KBM-7 (cell line): ENCODE data around the gene C1QTNF1.
A peak's percentile ranks its signal among the peaks of the same experiment; 100 is the strongest.

Source experiments
- DNase-seq: peaks from one replicate; pipeline ENCODE4 v3.0.0-alpha.2; 2015
- in situ Hi-C: fragments of 300-500 bp; cut with MboI; formaldehyde crosslinking; loops from 2 replicates; pipeline ENCODE4 v1.14.3; 2020; ENCODE audit warnings: low sequenced_read_pairs, low pct_unique_long_range_greater_than_20kb, mixed read lengths

Gene C1QTNF1

DNA sequence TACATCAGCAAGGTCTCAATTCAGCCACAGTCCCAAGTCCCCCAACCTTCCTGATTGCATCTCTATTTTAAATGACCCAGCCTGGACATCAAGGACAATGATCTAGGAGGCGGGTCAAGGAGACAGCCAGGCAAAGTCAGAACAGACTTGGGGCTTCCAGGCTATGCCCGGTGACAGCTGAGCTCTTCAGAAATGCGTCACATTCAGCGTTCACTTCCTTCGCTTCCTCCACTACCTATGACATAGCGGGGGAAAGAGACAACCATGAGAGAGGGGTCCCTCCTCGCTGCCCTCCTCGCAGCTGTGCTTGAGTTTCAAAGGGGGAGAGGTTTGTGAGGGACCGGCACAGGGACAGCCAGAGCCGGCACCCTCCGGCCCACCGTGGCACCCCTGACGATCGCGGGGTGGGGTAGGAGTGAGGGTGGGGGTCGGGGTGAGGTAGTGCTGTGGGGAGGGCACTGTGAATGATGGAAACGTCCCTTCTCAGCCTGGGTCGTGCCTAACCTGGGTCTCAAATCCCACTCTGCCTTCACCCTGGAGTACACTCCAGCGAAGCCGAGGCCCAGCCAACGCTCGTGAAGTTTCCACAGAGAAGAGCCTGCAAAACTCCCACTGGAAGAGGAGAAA, 31.9 kb upstream of the C1QTNF1 start:
- in situ Hi-C loops = no loop called here
- no peak for DNase-seq

DNA sequence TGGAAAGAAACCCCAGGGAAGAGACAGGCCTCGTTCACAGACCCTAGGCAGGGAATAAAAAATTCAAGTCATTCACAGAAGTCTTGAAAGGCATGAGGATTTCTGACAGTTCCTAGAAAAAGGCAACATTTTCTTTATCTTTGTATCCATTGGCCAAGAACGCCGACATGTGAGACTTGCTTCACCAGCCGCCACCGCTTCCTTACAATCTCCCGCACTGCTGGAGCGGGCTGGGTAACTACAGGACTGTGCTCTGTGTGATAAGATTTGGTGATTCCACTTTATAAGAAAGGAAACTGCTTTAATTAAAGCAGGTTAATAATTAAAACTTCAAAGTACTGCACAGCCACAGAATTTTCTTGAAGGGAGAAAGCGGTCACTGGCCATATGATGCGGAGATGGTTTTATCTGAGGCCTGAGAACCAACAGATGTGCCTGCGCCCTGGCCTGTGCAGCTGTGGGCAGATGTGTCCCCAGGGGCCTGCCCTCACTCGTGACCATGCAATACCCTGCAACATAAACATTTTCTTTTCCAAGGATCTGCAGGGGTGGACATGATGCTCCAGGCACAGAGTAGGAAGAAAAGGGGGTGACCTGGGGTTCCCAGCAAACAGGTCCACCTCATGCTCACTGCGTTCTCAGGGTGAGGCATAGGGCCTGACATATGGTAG, 31.3 kb upstream of the C1QTNF1 start:
- in situ Hi-C loops = no loop called here
- DNase-seq = no peak

DNA sequence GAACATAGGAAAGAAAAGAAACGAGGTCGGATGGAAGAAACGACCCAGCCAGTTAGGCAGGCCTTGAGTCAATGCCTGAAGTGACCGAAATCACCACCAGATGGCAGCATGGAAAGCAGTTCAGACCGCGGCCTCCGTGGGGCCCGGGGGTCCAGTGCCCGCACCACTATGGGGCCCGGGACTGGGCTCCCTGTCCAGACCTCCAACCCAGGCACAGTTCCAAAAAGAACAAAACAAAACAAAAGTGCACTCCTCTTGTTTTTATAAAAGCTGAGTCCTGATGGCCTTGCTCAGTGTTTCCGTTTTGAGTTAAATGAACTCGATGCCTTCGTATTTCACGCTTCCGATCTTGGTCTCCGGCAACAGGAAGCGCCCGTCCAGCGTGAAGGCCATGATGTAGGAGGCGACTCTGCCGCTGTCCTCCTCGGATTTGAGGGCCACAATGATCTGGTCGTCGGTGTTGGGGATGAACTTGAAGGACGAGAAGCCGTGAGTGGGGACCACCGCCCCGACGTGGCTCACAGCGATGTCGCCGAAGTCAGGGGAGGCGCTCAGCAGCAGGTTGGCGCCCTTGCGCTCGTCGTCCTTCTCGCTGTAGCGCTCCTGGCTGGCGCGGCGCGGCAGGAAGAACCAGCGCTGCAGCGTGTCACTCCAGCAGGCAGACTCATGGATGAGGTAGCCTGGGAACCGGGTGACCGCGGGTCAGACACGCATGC, 30.6 kb upstream of the C1QTNF1 start:
- peak; percentile 31 for DNase-seq
- in situ Hi-C loops = no loop called here

DNA sequence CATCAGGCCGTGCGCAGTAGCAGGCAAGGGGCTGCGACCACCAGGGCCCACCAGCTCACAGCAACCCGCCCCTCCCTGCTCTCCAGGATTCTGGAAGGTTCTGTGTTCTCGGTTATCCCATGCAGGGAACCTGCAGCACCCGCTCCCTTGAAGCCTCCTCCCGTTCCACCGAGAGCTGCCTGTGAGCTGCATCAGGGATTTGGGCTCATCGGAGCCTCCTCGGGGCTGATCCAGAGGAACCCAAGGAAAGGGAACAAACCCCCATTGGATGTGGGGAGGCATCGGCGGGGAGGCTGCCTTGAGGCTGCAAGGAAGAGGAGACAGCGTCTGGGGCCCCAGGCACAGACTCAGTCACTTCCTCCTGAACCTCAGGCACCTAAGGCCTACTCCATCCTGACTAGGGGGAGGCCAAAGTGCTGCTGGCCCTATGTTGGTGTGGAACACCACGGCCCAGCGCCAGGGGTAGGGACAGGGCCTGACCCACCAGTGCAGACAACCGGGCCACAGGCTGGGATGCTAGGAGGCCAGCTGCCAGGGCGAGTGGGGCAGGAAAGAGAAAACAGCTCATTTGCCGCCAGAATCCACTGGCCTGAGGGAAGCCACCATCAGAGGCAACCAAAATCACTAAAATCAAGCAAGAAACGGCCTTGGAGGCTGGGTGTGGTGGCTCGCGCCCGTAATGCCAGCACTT, 29.8 kb upstream of the C1QTNF1 start:
- DNase-seq = no peak
- in situ Hi-C loops = no loop called here

DNA sequence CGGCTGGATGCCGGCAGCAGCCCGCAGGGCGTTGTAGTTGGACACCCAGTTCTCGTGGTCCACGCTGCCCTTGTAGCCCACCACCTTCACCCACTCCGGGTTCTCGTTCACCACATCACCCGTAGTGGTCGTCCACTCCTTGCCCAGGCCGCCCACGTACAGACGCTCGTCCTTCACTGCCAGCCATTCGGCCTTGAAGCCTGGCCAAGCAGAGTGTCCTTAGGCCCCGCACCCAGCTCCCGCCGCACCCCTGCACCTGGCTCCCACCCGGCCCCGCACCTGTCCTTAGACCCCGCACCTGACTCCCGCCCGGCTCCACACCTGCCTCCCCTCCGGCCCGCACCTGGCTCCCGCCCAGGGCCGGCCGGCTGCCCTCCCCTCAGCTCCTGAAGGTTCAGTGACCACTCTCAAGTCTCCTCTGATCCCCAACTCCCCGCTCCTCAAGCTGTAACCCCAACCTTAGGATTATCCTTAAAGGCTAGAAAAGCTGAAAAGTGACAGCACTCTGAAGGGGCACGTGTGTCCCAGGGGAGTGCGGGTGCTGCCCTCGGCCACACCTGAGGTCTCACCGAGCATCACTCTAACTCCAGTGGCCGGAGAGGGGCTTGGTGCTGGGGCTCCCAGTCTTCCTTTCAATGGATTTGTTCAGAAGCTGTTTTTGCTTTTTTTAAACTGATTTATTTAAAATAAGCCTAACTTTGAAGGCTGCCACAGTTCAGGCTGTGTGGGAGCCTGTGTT, 28.8 kb upstream of the C1QTNF1 start:
- no peak for DNase-seq
- in situ Hi-C loops = no loop called here

DNA sequence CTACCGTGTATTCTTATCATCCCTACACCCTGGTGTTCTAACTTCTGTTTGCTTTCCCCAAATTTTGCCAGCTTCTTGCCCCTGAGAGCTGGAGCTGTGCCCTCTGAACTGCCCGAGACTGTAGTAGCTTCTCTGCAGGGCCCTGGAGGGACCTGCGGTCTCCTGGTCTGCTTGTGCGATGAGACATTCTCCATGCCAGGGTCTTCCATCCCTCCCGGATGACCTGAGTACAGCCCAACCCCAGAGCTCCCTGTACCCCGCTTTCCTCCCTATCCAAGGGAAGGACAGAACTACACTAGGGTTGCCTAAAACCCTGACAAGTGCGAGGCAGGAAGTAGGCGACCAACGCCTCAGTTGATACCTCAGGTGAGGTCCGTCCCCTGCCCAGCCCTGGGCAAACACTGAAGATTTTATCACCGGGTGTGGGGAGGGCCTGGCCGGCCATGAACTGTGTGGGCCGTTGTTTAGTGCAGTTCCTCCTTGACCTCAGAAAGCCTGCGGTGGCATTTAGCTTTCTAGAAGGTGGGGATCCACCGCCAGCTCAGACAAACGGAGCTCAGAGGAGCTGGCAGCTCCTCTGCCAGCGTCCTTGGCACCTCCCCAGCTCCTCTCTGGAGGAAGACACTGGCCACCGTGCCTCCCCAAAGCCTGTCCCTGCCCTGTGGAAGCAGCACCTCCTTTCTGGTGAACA, 28.1 kb upstream of the C1QTNF1 start:
- in situ Hi-C loops = no loop called here
- DNase-seq = no peak

DNA sequence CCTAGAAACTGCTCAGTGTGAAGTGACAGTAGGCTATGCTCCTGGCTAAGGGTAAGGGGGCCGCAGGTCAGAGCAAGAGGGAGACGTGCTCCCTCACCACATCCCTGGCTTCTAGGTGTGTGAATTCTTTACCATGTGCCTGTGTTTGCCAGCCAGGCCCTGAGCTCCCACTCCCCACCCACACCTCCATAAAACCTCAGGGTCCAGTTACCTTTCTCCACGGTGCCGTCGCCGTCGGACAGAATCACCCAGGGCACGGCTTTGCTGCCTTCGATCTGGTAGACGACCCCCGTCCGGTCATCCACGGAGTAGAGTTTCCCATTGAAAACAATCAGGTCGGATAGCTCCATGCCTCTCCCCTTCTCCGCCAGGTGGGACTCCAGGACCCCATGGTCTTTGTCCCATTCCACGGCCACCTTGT, 27.2 kb upstream of the C1QTNF1 start:
- no peak for DNase-seq
- in situ Hi-C loops = no loop called here

DNA sequence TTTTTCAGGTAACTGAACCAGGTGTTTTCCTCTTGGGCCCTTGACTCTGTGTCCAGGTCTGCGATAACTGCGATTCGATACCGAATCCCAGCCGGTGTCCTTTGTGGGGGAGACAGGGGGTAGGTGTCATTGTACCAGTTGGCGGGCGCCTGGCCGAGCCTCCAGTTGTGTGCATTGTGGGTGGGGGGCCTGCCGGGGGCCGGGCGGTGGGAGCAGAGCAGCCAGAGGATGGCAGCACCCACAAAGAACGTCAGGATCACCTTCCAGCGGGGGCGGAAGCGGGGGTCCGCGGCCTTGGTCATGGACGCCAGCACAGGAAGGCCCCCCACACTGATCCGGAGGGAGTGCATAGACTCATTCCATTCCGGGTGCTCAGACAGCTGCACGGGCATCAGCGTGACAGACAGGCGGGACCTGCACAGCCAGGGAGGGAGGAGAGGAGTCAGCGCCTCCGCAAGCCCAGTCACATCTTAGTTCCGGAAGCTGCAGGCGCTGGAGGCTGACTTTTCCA, 26.7 kb upstream of the C1QTNF1 start:
- no peak for DNase-seq
- in situ Hi-C loops = no loop called here

DNA sequence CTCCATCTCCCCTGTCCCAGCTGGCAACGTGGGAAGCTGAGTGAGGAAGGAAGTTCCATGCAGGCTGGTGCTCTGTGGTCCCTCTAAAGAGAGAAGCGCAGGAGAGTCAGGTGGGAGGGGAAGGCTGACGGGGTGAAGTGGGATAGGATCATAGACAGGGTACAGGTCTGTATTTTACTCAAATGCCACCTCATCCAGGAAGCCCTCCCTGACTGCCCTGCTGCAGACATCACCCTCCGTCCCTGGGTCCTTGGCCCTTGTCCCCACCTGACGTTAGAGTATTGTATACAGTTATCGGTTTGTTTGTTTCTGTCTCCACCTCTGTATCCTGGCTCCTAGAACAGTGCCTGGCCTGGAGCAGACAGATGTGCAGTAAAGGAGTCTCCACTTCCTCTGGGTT, 26.1 kb upstream of the C1QTNF1 start:
- in situ Hi-C loops = no loop called here
- no peak for DNase-seq

DNA sequence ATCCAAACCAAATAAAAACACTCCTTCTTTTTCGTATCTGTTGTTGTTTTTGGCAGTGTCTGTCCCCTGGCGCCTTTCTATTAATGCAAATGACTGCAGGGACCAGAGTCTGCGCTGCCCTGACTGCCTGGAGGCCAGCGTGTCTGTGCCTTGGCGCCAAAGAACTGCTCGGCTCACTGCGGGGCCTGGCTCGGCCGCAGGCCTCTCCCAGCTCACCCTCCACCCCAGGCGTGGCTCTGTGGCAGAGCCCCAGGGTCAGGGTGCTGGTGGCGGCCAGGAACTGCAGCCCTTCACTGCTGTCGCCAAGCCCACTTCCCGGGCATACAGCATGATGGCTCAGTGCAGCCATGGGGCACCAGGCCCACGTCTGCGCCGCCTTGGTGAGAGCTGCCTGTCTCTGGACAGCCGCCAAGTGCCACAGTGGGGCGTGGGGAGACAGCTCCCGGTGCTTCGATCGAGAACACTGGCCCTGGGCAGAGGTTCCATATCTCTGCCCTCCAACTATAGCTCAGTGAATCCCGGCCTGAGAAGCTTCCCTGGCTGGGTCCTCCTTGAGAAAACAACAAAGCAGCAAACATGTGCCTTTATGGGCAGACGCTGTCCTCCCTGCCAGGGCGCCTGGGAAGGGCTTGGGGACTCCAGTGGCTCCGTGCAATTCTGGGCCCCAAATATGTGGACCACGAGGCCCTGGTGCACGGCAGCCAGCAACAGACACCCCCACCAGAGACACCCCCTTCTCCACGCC, 25.5 kb upstream of the C1QTNF1 start:
- DNase-seq = no peak
- in situ Hi-C loops = no loop called here

DNA sequence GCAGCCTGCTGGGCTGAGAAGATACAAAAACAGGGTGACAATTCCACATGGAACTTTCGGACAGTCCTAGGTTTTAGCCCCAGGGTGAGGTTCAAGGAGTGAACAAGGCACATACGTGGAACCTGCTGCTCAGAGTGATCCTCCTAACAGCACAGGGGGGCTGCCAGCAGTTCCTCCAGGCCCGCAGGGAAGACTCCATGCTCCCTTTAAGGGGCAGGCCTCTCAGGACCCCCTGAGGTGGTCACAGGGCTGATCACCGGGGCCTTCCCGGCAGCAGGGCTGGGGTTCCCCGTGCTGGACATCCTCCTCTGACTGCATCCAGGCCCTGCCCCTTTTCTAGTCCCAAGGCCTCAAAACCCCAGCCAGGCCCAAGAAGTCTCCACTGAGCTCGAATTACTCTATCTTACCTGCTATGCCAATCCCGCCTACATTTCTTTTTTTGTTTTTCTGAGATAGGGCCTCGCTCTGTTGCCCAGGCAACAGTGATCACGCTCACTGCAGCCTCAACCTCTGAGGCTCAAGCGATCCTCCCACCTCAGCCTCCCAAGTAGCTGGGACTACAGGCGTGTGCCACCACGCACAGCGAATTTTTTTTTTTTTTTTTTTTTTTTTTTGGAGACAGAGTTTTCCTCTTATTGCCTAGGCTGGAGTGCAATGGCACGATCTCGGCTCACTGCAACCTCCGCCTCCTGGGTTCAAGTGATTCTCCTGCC, 24.8 kb upstream of the C1QTNF1 start:
- in situ Hi-C loops = no loop called here
- no peak for DNase-seq

DNA sequence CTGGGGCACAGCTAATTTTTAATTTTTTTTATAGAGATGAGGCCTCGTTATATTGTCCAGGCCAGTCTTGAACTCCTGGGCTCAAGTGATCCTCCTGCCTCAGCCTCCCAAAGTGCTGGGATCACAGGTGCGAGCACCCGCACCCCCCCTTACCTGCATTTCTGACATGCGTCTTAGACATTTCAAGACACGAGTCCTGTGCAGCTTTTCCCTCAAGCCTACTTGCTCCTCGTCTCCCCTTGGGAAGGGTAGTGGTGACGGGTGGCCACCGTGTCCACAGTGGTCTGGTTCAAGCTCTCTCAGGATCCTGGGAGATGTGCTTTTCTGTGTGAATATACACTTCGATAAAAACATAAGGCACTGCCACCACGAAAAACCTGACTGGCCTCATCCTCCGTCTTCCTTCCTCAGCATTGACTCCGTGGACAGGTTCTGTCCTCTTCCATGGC, 24.0 kb upstream of the C1QTNF1 start:
- no peak for DNase-seq
- in situ Hi-C loops = no loop called here

DNA sequence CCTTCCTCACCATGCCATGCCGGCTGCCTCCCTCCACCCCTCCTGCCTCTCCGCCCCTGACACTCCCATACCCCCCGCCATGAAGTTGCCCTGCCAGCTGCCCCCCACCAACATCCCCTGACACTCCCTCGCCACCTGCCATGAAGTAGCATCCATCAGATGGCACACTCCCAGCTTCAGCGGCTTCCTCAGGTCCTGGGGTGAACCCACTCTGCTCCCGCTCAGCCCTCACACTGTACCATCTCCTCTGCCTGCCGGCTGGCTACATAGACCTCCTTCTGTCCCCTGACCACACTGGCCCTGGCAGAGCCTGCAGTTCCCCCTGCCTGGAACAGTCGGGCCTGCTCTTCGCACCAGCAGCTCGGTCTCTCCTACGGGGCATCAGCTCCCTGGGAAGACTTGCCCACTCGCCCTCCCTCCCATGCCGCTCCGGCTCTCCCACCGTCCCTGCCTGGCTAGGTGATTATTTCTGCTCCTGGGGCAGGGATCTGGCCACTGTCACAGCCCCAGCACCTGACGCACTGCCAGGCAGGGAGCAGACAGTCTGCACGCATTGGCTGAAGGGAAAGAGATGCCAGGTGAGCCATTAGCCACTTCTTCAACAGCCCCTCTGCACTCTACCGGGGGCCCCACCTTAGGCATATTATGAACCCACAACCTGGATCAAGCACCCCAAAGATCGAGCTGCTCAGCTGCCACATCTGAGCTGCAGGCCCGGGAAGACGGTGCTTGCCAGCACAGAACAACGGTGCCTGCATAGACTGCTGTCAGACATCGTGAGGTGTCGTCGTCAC, 23.4 kb upstream of the C1QTNF1 start:
- no peak for DNase-seq
- in situ Hi-C loops = no loop called here

DNA sequence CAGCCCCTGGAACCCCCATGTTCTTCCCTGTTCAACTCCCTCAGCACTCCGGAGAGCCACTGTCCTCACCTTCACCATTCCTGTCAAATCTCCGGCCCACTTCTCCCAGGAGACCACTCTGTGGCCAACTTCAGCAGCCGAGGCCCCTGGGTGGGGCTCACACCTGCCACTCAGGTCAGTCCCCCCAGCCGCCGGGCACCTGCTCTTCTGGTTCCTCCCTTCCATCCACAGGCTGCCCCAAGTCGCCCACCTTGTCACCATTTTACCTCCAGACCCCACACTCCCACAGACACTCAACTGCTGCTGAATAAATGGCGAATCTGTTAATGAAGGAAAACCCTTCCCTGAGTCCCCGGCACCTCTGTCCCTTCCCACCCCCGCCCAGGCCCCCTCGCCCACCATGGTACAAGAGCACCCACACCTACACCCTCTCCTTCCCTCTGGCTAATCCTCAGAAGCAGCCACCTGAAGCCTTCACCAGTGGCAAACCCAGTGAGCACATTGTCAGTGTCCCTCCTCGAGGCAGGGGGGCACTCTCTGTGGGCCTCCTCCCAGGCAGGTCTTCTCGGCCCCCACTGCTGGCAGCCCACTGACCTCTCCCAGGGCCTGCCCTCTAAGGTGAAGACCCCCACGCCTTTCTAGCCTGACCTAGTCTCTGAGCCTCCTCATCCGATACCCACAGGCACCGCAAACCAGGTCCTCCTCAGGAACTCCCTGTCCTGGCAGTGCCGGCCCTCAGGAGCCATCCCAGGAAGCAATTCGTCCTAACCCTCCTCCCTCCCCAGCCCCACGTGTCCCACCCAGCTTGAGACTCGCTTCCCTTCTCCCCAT, 22.6 kb upstream of the C1QTNF1 start:
- in situ Hi-C loops = no loop called here
- no peak for DNase-seq

DNA sequence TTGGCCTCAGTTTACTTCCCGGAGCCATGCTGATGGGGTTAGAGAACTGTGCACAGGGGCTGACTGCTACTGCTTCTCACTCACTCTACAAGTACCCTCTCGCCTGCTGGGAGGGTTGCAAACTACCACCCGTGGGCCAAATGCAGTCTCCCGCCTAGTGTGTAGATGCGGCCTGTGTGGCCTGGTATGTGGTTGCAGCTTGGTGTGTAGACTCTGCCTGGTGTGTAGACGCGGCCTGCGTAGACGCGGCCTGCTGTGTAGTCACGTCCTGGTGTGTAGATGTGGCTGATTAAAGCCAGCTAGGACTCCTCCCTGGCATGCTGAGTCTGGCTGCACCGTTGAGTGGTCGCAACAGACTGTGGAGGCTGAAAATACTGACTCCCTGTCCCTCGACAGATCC, 21.7 kb upstream of the C1QTNF1 start:
- in situ Hi-C loops = no loop called here
- no peak for DNase-seq
